ENCODE measurements around the gene MAP7. TPM values are rescaled to one million over a fixed set of nuclear protein-coding genes. Genes with fewer than 3 reads are reported as not detected.
"Not testable (repeated sequence)": the region's sequence is repeated elsewhere in the genome, so short reads cannot be mapped to it uniquely, and the experiment has no call there.

MAP7 gene
- total RNA-seq, 1 donor from 2014 or later, result 0.77 TPM

DNA sequence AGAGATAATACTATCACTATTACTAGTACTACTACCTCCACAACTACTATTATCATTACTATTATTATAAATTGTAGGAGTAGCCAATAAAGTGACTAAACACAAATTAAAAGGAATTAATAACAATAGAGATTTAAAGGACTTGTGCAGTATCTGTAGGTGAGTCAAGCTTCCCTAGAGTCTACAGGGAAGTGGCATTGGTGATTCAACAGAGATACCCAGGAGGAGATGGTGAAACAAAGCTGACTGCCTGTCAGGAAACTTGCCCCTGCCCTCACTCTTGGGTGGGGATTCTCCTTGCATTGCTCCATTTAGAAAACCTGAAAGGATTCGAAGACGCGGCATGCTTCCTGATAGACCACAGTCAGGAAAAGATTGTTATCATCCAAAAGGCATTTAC is 237.2 kb downstream of the MAP7 start:
- no peak overlapping the region for H3K4me3 Mint-ChIP-seq (ENCODE audit: unreplicated experiment)
- TF ChIP-seq, protein P1, sequence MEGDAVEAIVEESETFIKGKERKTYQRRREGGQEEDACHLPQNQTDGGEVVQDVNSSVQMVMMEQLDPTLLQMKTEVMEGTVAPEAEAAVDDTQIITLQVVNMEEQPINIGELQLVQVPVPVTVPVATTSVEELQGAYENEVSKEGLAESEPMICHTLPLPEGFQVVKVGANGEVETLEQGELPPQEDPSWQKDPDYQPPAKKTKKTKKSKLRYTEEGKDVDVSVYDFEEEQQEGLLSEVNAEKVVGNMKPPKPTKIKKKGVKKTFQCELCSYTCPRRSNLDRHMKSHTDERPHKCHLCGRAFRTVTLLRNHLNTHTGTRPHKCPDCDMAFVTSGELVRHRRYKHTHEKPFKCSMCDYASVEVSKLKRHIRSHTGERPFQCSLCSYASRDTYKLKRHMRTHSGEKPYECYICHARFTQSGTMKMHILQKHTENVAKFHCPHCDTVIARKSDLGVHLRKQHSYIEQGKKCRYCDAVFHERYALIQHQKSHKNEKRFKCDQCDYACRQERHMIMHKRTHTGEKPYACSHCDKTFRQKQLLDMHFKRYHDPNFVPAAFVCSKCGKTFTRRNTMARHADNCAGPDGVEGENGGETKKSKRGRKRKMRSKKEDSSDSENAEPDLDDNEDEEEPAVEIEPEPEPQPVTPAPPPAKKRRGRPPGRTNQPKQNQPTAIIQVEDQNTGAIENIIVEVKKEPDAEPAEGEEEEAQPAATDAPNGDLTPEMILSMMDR (IDR thresholded peaks at IDR 0.05), result no peak
- no peak for DNase-seq (ENCODE audit: low spot score)
- H3K4me1 Mint-ChIP-seq (ENCODE audit: low read depth), result no peaks in the 10 kb centered on the region
- no peaks in the 10 kb centered on the region for H3K36me3 Mint-ChIP-seq (ENCODE audit: low read depth)
- H3K9me3 Mint-ChIP-seq (ENCODE audit: low read depth), result no peaks in the 10 kb centered on the region
- no peak overlapping the region for H3K27ac Mint-ChIP-seq (ENCODE audit: unreplicated experiment)
- peaks cover 28% of the 10 kb centered on the region for H3K27me3 Mint-ChIP-seq (ENCODE audit: low read depth)

DNA sequence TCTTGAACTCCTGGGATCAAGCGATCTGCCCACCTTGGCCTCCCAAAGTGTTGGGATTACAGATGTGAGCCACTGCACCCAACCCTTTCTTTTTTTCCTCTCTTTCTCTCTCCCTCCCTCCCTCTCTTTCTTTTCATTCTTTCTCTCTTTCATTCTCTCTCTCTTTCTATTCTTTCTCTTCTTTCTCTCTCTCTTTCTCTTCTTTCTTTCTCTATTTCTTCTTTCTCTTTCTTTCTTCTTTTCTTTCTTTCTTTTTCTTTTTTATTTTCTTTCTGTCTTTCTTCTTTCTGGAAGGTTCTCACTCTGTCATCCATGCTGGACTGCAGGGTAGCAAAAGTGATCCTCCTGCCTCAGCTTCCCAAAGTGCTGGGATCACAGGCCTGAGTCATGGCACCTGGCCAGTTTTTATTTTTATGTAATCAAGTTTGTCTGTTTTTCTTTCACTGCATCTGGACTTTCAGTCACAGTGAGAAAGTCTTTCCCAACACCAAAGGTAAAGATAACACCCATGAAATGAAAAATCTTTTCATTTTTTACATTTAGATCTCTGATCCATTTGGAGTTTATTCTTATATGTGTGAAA is 240.4 kb downstream of the MAP7 start:
- Mint-ChIP-seq H3K9me3 (ENCODE audit: low read depth) (no peaks in the 10 kb centered on the region), H3K27me3 (ENCODE audit: low read depth) (peaks cover 20% of the 10 kb centered on the region), H3K36me3 (ENCODE audit: low read depth) (no peaks in the 10 kb centered on the region), H3K4me3 (ENCODE audit: unreplicated experiment) (no peak overlapping the region), H3K27ac (ENCODE audit: unreplicated experiment) (no peak overlapping the region), H3K4me1 (ENCODE audit: low read depth) (no peaks in the 10 kb centered on the region)
- TF ChIP-seq, protein P1 (IDR thresholded peaks at IDR 0.05), result no peak
- DNase-seq (ENCODE audit: low spot score), result no peak

DNA sequence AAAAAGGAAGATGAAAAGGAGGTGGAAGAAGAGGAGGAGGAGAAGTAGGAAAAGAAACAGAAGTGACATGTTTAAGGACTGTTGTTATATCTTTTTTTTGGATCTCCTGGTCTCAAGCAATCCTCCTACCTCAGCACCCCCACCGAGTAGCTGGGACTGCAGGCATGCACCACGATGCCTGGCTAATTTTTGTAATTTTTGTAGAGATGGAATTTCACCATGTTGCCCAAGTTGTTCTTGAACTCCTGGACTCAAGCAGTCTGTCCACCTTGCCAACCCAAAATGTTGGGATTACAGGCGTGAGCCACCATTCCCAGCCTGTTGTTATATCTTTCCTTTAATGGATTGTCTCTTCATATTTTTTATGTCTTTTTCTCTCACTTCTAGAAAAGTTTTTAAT is 241.1 kb downstream of the MAP7 start:
- TF ChIP-seq, protein P1 (IDR thresholded peaks at IDR 0.05), result no peak
- no peak overlapping the region for H3K4me3 Mint-ChIP-seq (ENCODE audit: unreplicated experiment)
- H3K4me1 Mint-ChIP-seq (ENCODE audit: low read depth), result no peaks in the 10 kb centered on the region
- H3K9me3 Mint-ChIP-seq (ENCODE audit: low read depth), result no peaks in the 10 kb centered on the region
- no peak overlapping the region for H3K27ac Mint-ChIP-seq (ENCODE audit: unreplicated experiment)
- H3K27me3 Mint-ChIP-seq (ENCODE audit: low read depth), result peaks cover 15% of the 10 kb centered on the region
- no peak for DNase-seq (ENCODE audit: low spot score)
- H3K36me3 Mint-ChIP-seq (ENCODE audit: low read depth), result no peaks in the 10 kb centered on the region

GRCh38 chr6:136308469-136308868 is 241.8 kb downstream of the MAP7 start:
- H3K27ac Mint-ChIP-seq (ENCODE audit: unreplicated experiment); H3K4me3 Mint-ChIP-seq (ENCODE audit: unreplicated experiment); DNase-seq (ENCODE audit: low spot score); H3K4me1 Mint-ChIP-seq (ENCODE audit: low read depth); H3K36me3 Mint-ChIP-seq (ENCODE audit: low read depth); H3K9me3 Mint-ChIP-seq (ENCODE audit: low read depth): not testable (repeated sequence)
- peaks cover 15% of the 10 kb centered on the region for H3K27me3 Mint-ChIP-seq (ENCODE audit: low read depth)

- TF ChIP-seq, protein P1 (IDR thresholded peaks at IDR 0.05), result no peak
- Mint-ChIP-seq H3K4me3 (ENCODE audit: unreplicated experiment) (no peak overlapping the region), H3K36me3 (ENCODE audit: low read depth) (peaks cover 2% of the 10 kb centered on the region), H3K4me1 (ENCODE audit: low read depth) (no peaks in the 10 kb centered on the region), H3K27me3 (ENCODE audit: low read depth) (peaks cover 10% of the 10 kb centered on the region), H3K9me3 (ENCODE audit: low read depth) (peaks cover 4% of the 10 kb centered on the region), H3K27ac (ENCODE audit: unreplicated experiment) (no peak overlapping the region)
- no peak for DNase-seq (ENCODE audit: low spot score)
Observed at GRCh38 chr6:136307351-136307750, 242.9 kb downstream of the MAP7 start.

DNA sequence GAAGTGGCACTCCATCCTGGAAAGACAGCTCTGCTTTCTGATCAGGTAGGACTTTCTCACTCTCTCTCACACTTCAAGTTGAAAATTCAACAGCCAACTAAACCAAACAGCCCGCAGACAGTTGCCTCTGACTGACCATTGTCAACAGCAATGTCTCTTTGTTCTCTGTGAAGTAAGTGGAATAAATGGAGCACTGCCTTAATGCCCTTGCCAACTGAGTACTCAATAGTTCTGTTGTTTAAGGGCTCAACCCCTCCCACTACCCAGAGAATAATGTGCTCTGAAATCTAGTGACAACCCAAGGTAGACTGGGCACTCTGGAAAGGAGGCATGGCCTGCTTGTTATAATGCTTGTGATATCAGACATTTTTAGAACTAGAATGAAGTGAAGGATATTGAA is 243.8 kb downstream of the MAP7 start:
- no peak for DNase-seq (ENCODE audit: low spot score)
- Mint-ChIP-seq H3K9me3 (ENCODE audit: low read depth) (peaks cover 4% of the 10 kb centered on the region), H3K4me1 (ENCODE audit: low read depth) (no peaks in the 10 kb centered on the region), H3K4me3 (ENCODE audit: unreplicated experiment) (no peak overlapping the region), H3K27me3 (ENCODE audit: low read depth) (peaks cover 7% of the 10 kb centered on the region), H3K27ac (ENCODE audit: unreplicated experiment) (no peak overlapping the region), H3K36me3 (ENCODE audit: low read depth) (peaks cover 2% of the 10 kb centered on the region)
- TF ChIP-seq, protein P1 (IDR thresholded peaks at IDR 0.05), result no peak
